Ascending aorta (tissue), 2 donors: ENCODE measurements around the gene FAM234B. TPM values are rescaled to one million over a fixed set of nuclear protein-coding genes. Genes with fewer than 3 reads are reported as not detected.

Experiments
- DNase-seq, 2 donors: peaks; one replicate each; pipeline ENCODE4 v3.0.0-alpha.2; 2019; ENCODE audit warnings: low spot score in 2 of 2
- H3K27ac ChIP-seq, 2 donors: fragments of 200-600 bp; sonication (generic); one replicate each; pipeline ENCODE4 v1.5.1; 2016 to 2017; ENCODE audit warnings: mild to moderate bottlenecking in 1 of 2
- H3K27me3 ChIP-seq: fragments of 200-600 bp; sonication (generic); one replicate; pipeline ENCODE4 v1.5.1; 2017
- H3K36me3 ChIP-seq, 2 donors: fragments of 200-600 bp; sonication (generic); one replicate each; pipeline ENCODE4 v1.5.1; 2016
- H3K4me1 ChIP-seq, 2 donors: fragments of 200-600 bp; sonication (generic); one replicate each; pipeline ENCODE4 v1.5.1; 2016 to 2017; ENCODE audit warnings: mild to moderate bottlenecking in 1 of 2
- H3K4me3 ChIP-seq, 2 donors: fragments of 200-600 bp; sonication (generic); one replicate each; pipeline ENCODE4 v1.5.1; 2016 to 2017; ENCODE audit warnings: mild to moderate bottlenecking in 1 of 2
- H3K9me3 ChIP-seq, 2 donors: fragments of 200-600 bp; sonication (generic); one replicate each; pipeline ENCODE4 v1.5.1; 2016
- intact Hi-C: fragments of 100-400 bp; cut with DNase I; formaldehyde crosslinking; loops from one replicate; pipeline ENCODE4 v1.15.1; 2023
- total RNA-seq: library from RNA; depleted of rRNA; stranded (reverse); fragments of >200 nt; gene quantifications from one replicate; pipeline ENCODE4 v1.1.0, GENCODE V29; 2016
- TF ChIP-seq, protein P1 (sequence below), 3 experiments: fragments of 200-600 bp in 2 of 3; fragments of 450-650 bp in 1 of 3; sonication (generic) in 2 of 3; IDR thresholded peaks; one replicate each; pipeline ENCODE4 v1.5.1; 2016 to 2019; ENCODE audit warnings: antibody characterized with exemption in 3 of 3, mild to moderate bottlenecking in 1 of 3, moderate library complexity in 1 of 3

FAM234B gene
- total RNA-seq, 1 donor from 2014 or later: 6.7 TPM

- TF ChIP-seq, protein P1, sequence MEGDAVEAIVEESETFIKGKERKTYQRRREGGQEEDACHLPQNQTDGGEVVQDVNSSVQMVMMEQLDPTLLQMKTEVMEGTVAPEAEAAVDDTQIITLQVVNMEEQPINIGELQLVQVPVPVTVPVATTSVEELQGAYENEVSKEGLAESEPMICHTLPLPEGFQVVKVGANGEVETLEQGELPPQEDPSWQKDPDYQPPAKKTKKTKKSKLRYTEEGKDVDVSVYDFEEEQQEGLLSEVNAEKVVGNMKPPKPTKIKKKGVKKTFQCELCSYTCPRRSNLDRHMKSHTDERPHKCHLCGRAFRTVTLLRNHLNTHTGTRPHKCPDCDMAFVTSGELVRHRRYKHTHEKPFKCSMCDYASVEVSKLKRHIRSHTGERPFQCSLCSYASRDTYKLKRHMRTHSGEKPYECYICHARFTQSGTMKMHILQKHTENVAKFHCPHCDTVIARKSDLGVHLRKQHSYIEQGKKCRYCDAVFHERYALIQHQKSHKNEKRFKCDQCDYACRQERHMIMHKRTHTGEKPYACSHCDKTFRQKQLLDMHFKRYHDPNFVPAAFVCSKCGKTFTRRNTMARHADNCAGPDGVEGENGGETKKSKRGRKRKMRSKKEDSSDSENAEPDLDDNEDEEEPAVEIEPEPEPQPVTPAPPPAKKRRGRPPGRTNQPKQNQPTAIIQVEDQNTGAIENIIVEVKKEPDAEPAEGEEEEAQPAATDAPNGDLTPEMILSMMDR (IDR thresholded peaks at IDR 0.05): no peak
- Histone ChIP-seq H3K27ac (no peak overlapping the region), H3K4me1 (no peaks in the 10 kb centered on the region), H3K4me3 (no peak overlapping the region), H3K27me3 (no peaks in the 10 kb centered on the region), H3K9me3 (no peaks in the 10 kb centered on the region), H3K36me3 (peaks cover 19 to 28% of the 10 kb centered on the region in 2 donors)
- intact Hi-C loops: no loop called here
- DNase-seq: no peak
These were observed 18.5 kb downstream of the FAM234B start for GRCh38 chr12:13062669-13063068.

DNA sequence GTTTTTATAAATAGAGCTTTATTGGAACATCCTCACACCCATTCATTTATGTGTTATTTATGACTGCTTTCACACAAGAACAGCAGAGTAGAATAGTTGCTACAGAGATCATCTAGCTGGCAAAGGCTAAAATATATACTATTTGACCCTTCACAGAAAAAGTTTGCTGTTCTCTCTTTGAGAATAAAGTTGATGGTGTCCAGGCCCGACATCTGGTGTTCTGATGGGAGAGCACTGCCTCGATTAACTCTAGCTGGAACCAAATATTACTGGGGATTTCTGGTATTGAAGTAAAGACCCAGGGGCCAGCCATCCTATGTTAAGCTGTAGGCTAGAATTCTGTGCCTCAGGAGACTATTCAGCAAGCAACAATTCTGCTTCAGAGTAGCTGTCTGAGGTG, 21.8 kb downstream of the FAM234B start:
- no peak overlapping the region for H3K4me3 ChIP-seq
- no peaks in the 10 kb centered on the region for H3K27me3 ChIP-seq
- H3K4me1 ChIP-seq: no peaks in the 10 kb centered on the region
- H3K27ac ChIP-seq: no peak overlapping the region
- peaks cover 10 to 26% of the 10 kb centered on the region in 2 donors for H3K36me3 ChIP-seq
- H3K9me3 ChIP-seq: no peaks in the 10 kb centered on the region
- intact Hi-C loops: no loop called here
- TF ChIP-seq, protein P1 (IDR thresholded peaks at IDR 0.05): no peak
- no peak for DNase-seq

GRCh38 chr12:13066459-13066858, 22.3 kb downstream of the FAM234B start:
- Histone ChIP-seq H3K4me1 (no peaks in the 10 kb centered on the region), H3K9me3 (no peaks in the 10 kb centered on the region), H3K36me3 (peaks cover 6 to 29% of the 10 kb centered on the region in 2 donors), H3K4me3 (no peak overlapping the region), H3K27me3 (no peaks in the 10 kb centered on the region), H3K27ac (no peak overlapping the region)
- intact Hi-C loops: no loop called here
- DNase-seq: no peak
- TF ChIP-seq, protein P1 (IDR thresholded peaks at IDR 0.05): no peak

DNA sequence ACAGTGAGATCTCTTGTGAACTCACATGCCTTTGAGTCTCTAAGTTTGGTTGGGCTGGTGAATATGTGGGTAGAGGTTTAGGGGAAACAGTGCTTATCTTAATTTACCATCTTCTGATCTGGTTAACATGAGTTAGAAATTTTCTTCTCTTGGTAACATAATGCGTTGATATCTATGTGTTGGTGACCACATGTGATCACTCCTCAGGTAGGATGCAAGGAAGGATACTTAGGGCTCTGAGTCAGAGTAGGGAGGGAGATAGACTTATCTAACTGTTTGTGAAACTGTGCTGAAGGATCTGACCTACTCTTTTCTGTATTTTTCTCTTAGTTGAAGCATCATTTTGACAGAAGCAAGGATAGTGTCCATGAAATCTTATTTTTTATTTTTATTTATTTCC, 23.1 kb downstream of the FAM234B start:
- Histone ChIP-seq H3K27ac (no peak overlapping the region), H3K9me3 (no peaks in the 10 kb centered on the region), H3K27me3 (no peaks in the 10 kb centered on the region), H3K4me1 (no peaks in the 10 kb centered on the region), H3K4me3 (no peak overlapping the region), H3K36me3 (peaks cover 3 to 38% of the 10 kb centered on the region in 2 donors)
- TF ChIP-seq, protein P1 (IDR thresholded peaks at IDR 0.05): no peak
- DNase-seq: no peak
- intact Hi-C loops: no loop called here

- Histone ChIP-seq H3K36me3 (peaks cover 3 to 38% of the 10 kb centered on the region in 2 donors), H3K27me3 (no peaks in the 10 kb centered on the region), H3K4me1 (no peaks in the 10 kb centered on the region), H3K9me3 (no peaks in the 10 kb centered on the region), H3K4me3 (no peak overlapping the region), H3K27ac (no peak overlapping the region)
- TF ChIP-seq, protein P1 (IDR thresholded peaks at IDR 0.05): no peak
- intact Hi-C loops: no loop called here
- no peak for DNase-seq
These were observed 25.2 kb downstream of the FAM234B start for GRCh38 chr12:13069380-13069779.
